ENCODE results near the gene NKAIN2.

The NKAIN2 gene

GRCh38 chr6:124123617-124124209 lies 320.0 kb downstream of the NKAIN2 start:
- H3K79me2 ChIP-seq (ENCODE audit: control insufficient read depth, insufficient read depth, low read length, poor library complexity): no peaks in the 10 kb centered on the region

GRCh38 chr6:124131259-124131658 lies 327.6 kb downstream of the NKAIN2 start:
- H4K12ac ChIP-seq (ENCODE audit: low read depth, low read length): no peak overlapping the region
- no peak overlapping the region for H3K23ac ChIP-seq (ENCODE audit: low read length)
- WGBS (ENCODE audit: extremely low coverage, insufficient coverage, insufficient read length): no CpG with 5 or more reads among the region's 4 CpGs
- H4K91ac ChIP-seq (ENCODE audit: low read depth, low read length): no peak overlapping the region
- no peak overlapping the region for H2BK5ac ChIP-seq (ENCODE audit: low read depth, low read length, poor library complexity)
- H3K18ac ChIP-seq (ENCODE audit: low read length): no peak overlapping the region
- no peak overlapping the region for H3K4me3 ChIP-seq (ENCODE audit: low read depth, low read length)
- no peak overlapping the region for H2AK5ac ChIP-seq (ENCODE audit: low read length)
- no peak for DNase-seq
- H3K9me3 ChIP-seq (ENCODE audit: insufficient read depth, low read depth, low read length): no peaks in the 10 kb centered on the region
- no peak overlapping the region for H4K8ac ChIP-seq (ENCODE audit: low read depth, low read length)
- no peak overlapping the region for H3K4me2 ChIP-seq (ENCODE audit: low read length)
- H3K4ac ChIP-seq (ENCODE audit: low read depth, low read length): no peak overlapping the region
- H3K9ac ChIP-seq (ENCODE audit: low read length): no peak overlapping the region
- H3K14ac ChIP-seq (ENCODE audit: low read length): no peak overlapping the region
- no peaks in the 10 kb centered on the region for H3K27me3 ChIP-seq (ENCODE audit: insufficient read depth, low read length)
- H2BK120ac ChIP-seq (ENCODE audit: insufficient read depth, low read length, poor library complexity): no peak overlapping the region
- H3K36me3 ChIP-seq (ENCODE audit: control insufficient read depth in 1 of 2, insufficient read depth in 2 of 2, low read length in 2 of 2): no peaks in the 10 kb centered on the region
- no peaks in the 10 kb centered on the region for H3K79me2 ChIP-seq (ENCODE audit: control insufficient read depth, insufficient read depth, low read length, poor library complexity)
- H3K4me1 ChIP-seq (ENCODE audit: control insufficient read depth in 1 of 2, insufficient read depth in 2 of 2, low read length in 2 of 2): peaks cover 4 to 7% of the 10 kb centered on the region in 2 experiments
- no peak overlapping the region for H2AFZ ChIP-seq (ENCODE audit: insufficient read depth, low read length, poor library complexity)
- H3K27ac ChIP-seq (ENCODE audit: low read depth, low read length): no peak overlapping the region
- H2BK12ac ChIP-seq (ENCODE audit: low read length): no peak overlapping the region
- no peaks in the 10 kb centered on the region for H3K79me1 ChIP-seq (ENCODE audit: low read length)

More at GRCh38 chr6:124123617-124124209, 320.0 kb downstream of the NKAIN2 start:
- no peaks in the 10 kb centered on the region for H3K4me1 ChIP-seq (ENCODE audit: control insufficient read depth in 1 of 2, insufficient read depth in 2 of 2, low read length in 2 of 2)
- H3K9ac ChIP-seq (ENCODE audit: low read length): no peak overlapping the region
- no peak overlapping the region for H3K4ac ChIP-seq (ENCODE audit: low read depth, low read length)
- H3K23ac ChIP-seq (ENCODE audit: low read length): no peak overlapping the region
- no peak overlapping the region for H4K91ac ChIP-seq (ENCODE audit: low read depth, low read length)
- no peak overlapping the region for H3K4me3 ChIP-seq (ENCODE audit: low read depth, low read length)
- H3K27ac ChIP-seq (ENCODE audit: low read depth, low read length): no peak overlapping the region
- WGBS (ENCODE audit: extremely low coverage, insufficient coverage, insufficient read length): no CpG with 5 or more reads among the region's 2 CpGs
- no peak overlapping the region for H3K4me2 ChIP-seq (ENCODE audit: low read length)
- H4K8ac ChIP-seq (ENCODE audit: low read depth, low read length): no peak overlapping the region
- H3K79me1 ChIP-seq (ENCODE audit: low read length): no peaks in the 10 kb centered on the region
- H2AK5ac ChIP-seq (ENCODE audit: low read length): no peak overlapping the region
- no peak for DNase-seq
- no peak overlapping the region for H3K14ac ChIP-seq (ENCODE audit: low read length)
- no peak overlapping the region for H2AFZ ChIP-seq (ENCODE audit: insufficient read depth, low read length, poor library complexity)
- H2BK120ac ChIP-seq (ENCODE audit: insufficient read depth, low read length, poor library complexity): no peak overlapping the region
- no peak overlapping the region for H3K18ac ChIP-seq (ENCODE audit: low read length)
- H3K36me3 ChIP-seq (ENCODE audit: control insufficient read depth in 1 of 2, insufficient read depth in 2 of 2, low read length in 2 of 2): no peaks in the 10 kb centered on the region
- H3K27me3 ChIP-seq (ENCODE audit: insufficient read depth, low read length): no peaks in the 10 kb centered on the region
- no peak overlapping the region for H2BK5ac ChIP-seq (ENCODE audit: low read depth, low read length, poor library complexity)
- H4K12ac ChIP-seq (ENCODE audit: low read depth, low read length): no peak overlapping the region
- H2BK12ac ChIP-seq (ENCODE audit: low read length): no peak overlapping the region
- H3K9me3 ChIP-seq (ENCODE audit: insufficient read depth, low read depth, low read length): no peaks in the 10 kb centered on the region

GRCh38 chr6:124131779-124132178 lies 328.1 kb downstream of the NKAIN2 start:
- H3K9me3 ChIP-seq (ENCODE audit: insufficient read depth, low read depth, low read length): no peaks in the 10 kb centered on the region
- H4K12ac ChIP-seq (ENCODE audit: low read depth, low read length): no peak overlapping the region
- H2BK12ac ChIP-seq (ENCODE audit: low read length): no peak overlapping the region
- no peak overlapping the region for H3K4me3 ChIP-seq (ENCODE audit: low read depth, low read length)
- H3K18ac ChIP-seq (ENCODE audit: low read length): no peak overlapping the region
- no peak overlapping the region for H2AK5ac ChIP-seq (ENCODE audit: low read length)
- no peaks in the 10 kb centered on the region for H3K36me3 ChIP-seq (ENCODE audit: control insufficient read depth in 1 of 2, insufficient read depth in 2 of 2, low read length in 2 of 2)
- no peak overlapping the region for H4K8ac ChIP-seq (ENCODE audit: low read depth, low read length)
- H3K23ac ChIP-seq (ENCODE audit: low read length): no peak overlapping the region
- no peaks in the 10 kb centered on the region for H3K27me3 ChIP-seq (ENCODE audit: insufficient read depth, low read length)
- H3K27ac ChIP-seq (ENCODE audit: low read depth, low read length): no peak overlapping the region
- no peak overlapping the region for H2BK120ac ChIP-seq (ENCODE audit: insufficient read depth, low read length, poor library complexity)
- no peak overlapping the region for H3K9ac ChIP-seq (ENCODE audit: low read length)
- H3K79me1 ChIP-seq (ENCODE audit: low read length): no peaks in the 10 kb centered on the region
- no peak overlapping the region for H3K4ac ChIP-seq (ENCODE audit: low read depth, low read length)
- peaks cover 4 to 7% of the 10 kb centered on the region in 2 experiments for H3K4me1 ChIP-seq (ENCODE audit: control insufficient read depth in 1 of 2, insufficient read depth in 2 of 2, low read length in 2 of 2)
- DNase-seq: no peak
- no peak overlapping the region for H3K14ac ChIP-seq (ENCODE audit: low read length)
- H4K91ac ChIP-seq (ENCODE audit: low read depth, low read length): no peak overlapping the region
- no peak overlapping the region for H2BK5ac ChIP-seq (ENCODE audit: low read depth, low read length, poor library complexity)
- H2AFZ ChIP-seq (ENCODE audit: insufficient read depth, low read length, poor library complexity): no peak overlapping the region
- no peak overlapping the region for H3K4me2 ChIP-seq (ENCODE audit: low read length)
- H3K79me2 ChIP-seq (ENCODE audit: control insufficient read depth, insufficient read depth, low read length, poor library complexity): no peaks in the 10 kb centered on the region

GRCh38 chr6:124132256-124132655 lies 328.6 kb downstream of the NKAIN2 start:
- no peak overlapping the region for H3K4ac ChIP-seq (ENCODE audit: low read depth, low read length)
- no CpG with 5 or more reads among the region's 2 CpGs for WGBS (ENCODE audit: extremely low coverage, insufficient coverage, insufficient read length)
- H3K4me1 ChIP-seq (ENCODE audit: control insufficient read depth in 1 of 2, insufficient read depth in 2 of 2, low read length in 2 of 2): peaks cover 4 to 7% of the 10 kb centered on the region in 2 experiments
- H3K79me2 ChIP-seq (ENCODE audit: control insufficient read depth, insufficient read depth, low read length, poor library complexity): no peaks in the 10 kb centered on the region
- H3K4me3 ChIP-seq (ENCODE audit: low read depth, low read length): no peak overlapping the region
- no peak overlapping the region for H2BK120ac ChIP-seq (ENCODE audit: insufficient read depth, low read length, poor library complexity)
- no peak overlapping the region for H3K27ac ChIP-seq (ENCODE audit: low read depth, low read length)
- no peak overlapping the region for H3K9ac ChIP-seq (ENCODE audit: low read length)
- no peak overlapping the region for H3K4me2 ChIP-seq (ENCODE audit: low read length)
- H3K79me1 ChIP-seq (ENCODE audit: low read length): no peaks in the 10 kb centered on the region
- no peak overlapping the region for H3K14ac ChIP-seq (ENCODE audit: low read length)
- no peak overlapping the region for H2AK5ac ChIP-seq (ENCODE audit: low read length)
- H2BK5ac ChIP-seq (ENCODE audit: low read depth, low read length, poor library complexity): no peak overlapping the region
- no peaks in the 10 kb centered on the region for H3K27me3 ChIP-seq (ENCODE audit: insufficient read depth, low read length)
- H2BK12ac ChIP-seq (ENCODE audit: low read length): no peak overlapping the region
- no peak overlapping the region for H3K18ac ChIP-seq (ENCODE audit: low read length)
- DNase-seq: no peak
- no peak overlapping the region for H3K23ac ChIP-seq (ENCODE audit: low read length)
- H2AFZ ChIP-seq (ENCODE audit: insufficient read depth, low read length, poor library complexity): no peak overlapping the region
- H4K91ac ChIP-seq (ENCODE audit: low read depth, low read length): no peak overlapping the region
- H3K36me3 ChIP-seq (ENCODE audit: control insufficient read depth in 1 of 2, insufficient read depth in 2 of 2, low read length in 2 of 2): no peaks in the 10 kb centered on the region
- no peak overlapping the region for H4K12ac ChIP-seq (ENCODE audit: low read depth, low read length)
- no peak overlapping the region for H4K8ac ChIP-seq (ENCODE audit: low read depth, low read length)
- no peaks in the 10 kb centered on the region for H3K9me3 ChIP-seq (ENCODE audit: insufficient read depth, low read depth, low read length)
